Lower leg skin (tissue), 3 donors: ENCODE measurements around the gene XYLB.

Experiments used
- POLR2A ChIP-seq, 2 donors: fragments of 450-650 bp; IDR thresholded peaks; one replicate each; pipeline ENCODE4 v1.6.1; 2016 to 2017; ENCODE audit warnings: antibody characterized with exemption in 2 of 2, mild to moderate bottlenecking in 1 of 2, moderate library complexity in 1 of 2
- TF ChIP-seq, protein P1 (sequence below), 3 donors: fragments of 450-650 bp; IDR thresholded peaks; one replicate each; pipeline ENCODE4 v1.5.1; 2016; ENCODE audit warnings: antibody characterized with exemption in 3 of 3, mild to moderate bottlenecking in 3 of 3, moderate library complexity in 2 of 3

DNA sequence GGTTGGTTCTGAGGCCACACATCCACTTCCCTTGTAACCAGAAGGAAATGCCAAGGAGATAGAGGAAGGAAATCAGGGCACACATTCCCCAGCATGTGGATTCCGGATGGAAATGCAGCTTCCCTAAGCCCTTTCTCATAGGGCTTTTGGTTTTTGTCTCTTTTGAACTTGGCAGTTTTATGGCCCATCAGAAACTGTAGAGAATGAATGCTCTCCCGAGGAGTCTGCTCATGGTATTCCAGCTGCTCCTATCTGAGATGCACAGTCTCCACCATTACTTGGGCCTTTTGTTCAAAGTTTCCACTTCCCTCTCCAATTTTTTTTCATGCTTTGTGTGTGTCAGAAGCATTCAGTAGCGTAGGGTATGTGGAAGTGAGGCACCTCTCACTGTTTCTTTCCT, 21.2 kb downstream of the XYLB start:
- TF ChIP-seq, protein P1, sequence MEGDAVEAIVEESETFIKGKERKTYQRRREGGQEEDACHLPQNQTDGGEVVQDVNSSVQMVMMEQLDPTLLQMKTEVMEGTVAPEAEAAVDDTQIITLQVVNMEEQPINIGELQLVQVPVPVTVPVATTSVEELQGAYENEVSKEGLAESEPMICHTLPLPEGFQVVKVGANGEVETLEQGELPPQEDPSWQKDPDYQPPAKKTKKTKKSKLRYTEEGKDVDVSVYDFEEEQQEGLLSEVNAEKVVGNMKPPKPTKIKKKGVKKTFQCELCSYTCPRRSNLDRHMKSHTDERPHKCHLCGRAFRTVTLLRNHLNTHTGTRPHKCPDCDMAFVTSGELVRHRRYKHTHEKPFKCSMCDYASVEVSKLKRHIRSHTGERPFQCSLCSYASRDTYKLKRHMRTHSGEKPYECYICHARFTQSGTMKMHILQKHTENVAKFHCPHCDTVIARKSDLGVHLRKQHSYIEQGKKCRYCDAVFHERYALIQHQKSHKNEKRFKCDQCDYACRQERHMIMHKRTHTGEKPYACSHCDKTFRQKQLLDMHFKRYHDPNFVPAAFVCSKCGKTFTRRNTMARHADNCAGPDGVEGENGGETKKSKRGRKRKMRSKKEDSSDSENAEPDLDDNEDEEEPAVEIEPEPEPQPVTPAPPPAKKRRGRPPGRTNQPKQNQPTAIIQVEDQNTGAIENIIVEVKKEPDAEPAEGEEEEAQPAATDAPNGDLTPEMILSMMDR (IDR thresholded peaks at IDR 0.05) = no peak
- no peak for TF ChIP-seq POLR2A (IDR thresholded peaks at IDR 0.05)
